HPDE6-E6E7 (cell line): ENCODE data around the gene GGT7.
"Not testable (repeated sequence)": the region's sequence is repeated elsewhere in the genome, so short reads cannot be mapped to it uniquely, and the experiment has no call there.

Experiments used
- DNase-seq: peaks from one replicate; pipeline ENCODE4 v3.0.0; 2011; ENCODE audit warnings: missing footprints; ENCODE audit errors: extremely low spot score

GGT7 gene

GRCh38 chr20:34872622-34873224 is at the start of gene GGT7:
Gene GGT7, minus strand, starts transcription at chr20:34872856. Its CDS starts 41 bp downstream, at chr20:34872815.
- DNase-seq = peak; percentile 92

GRCh38 chr20:34921436-34921835 is 48.8 kb upstream of the GGT7 start:
- DNase-seq = no peak

GRCh38 chr20:34920055-34920454 is 47.4 kb upstream of the GGT7 start:
- DNase-seq = no peak

- DNase-seq = no peak
These were observed 44.2 kb upstream of the GGT7 start for GRCh38 chr20:34916774-34917354.

GRCh38 chr20:34915749-34916455 is 43.2 kb upstream of the GGT7 start:
- no peak for DNase-seq

- DNase-seq = no peak
These were observed 42.5 kb upstream of the GGT7 start for GRCh38 chr20:34915131-34915530.

GRCh38 chr20:34907616-34908469 is 35.2 kb upstream of the GGT7 start:
- peak; percentile 91 for DNase-seq

- DNase-seq = no peak
These were observed 31.6 kb upstream of the GGT7 start for GRCh38 chr20:34904202-34904621.

- DNase-seq = not testable (repeated sequence)
These were observed 26.1 kb upstream of the GGT7 start for GRCh38 chr20:34898731-34899130.

- not testable (repeated sequence) for DNase-seq
These were observed 25.5 kb upstream of the GGT7 start for GRCh38 chr20:34898129-34898528.

GRCh38 chr20:34896086-34896621 is 23.5 kb upstream of the GGT7 start:
- DNase-seq = no peak

- DNase-seq = no peak
These were observed 22.8 kb upstream of the GGT7 start for GRCh38 chr20:34895465-34895864.

GRCh38 chr20:34894723-34895122 is 22.1 kb upstream of the GGT7 start:
- DNase-seq = no peak

- no peak for DNase-seq
These were observed 20.0 kb upstream of the GGT7 start for GRCh38 chr20:34892671-34893070.

- peak; percentile 88 for DNase-seq
These were observed 18.8 kb upstream of the GGT7 start for GRCh38 chr20:34891166-34892062.

- no peak for DNase-seq
These were observed 15.8 kb upstream of the GGT7 start for GRCh38 chr20:34888468-34888867.

- DNase-seq = no peak
These were observed 14.4 kb upstream of the GGT7 start for GRCh38 chr20:34887023-34887422.

- DNase-seq = no peak
These were observed 13.5 kb upstream of the GGT7 start for GRCh38 chr20:34886122-34886521.

GRCh38 chr20:34884260-34884659 is 11.6 kb upstream of the GGT7 start:
- no peak for DNase-seq

GRCh38 chr20:34883809-34884208 is 11.2 kb upstream of the GGT7 start:
- no peak for DNase-seq
